Liver (tissue), 9 donors: ENCODE results near the gene OPN5. TPM values are rescaled to one million over a fixed set of nuclear protein-coding genes. Genes with fewer than 3 reads are reported as not detected.

Experiments
- DNase-seq: peaks from one replicate; pipeline ENCODE4 v3.0.0-alpha.2; 2017; ENCODE audit warnings: low spot score
- H3K27ac ChIP-seq, 2 donors: one replicate each; pipeline ENCODE4 v1.7.0; 2013; ENCODE audit warnings: inconsistent platforms in 2 of 2, low read length in 2 of 2, control low read depth in 1 of 2, low read depth in 1 of 2, mild to moderate bottlenecking in 1 of 2
- H3K27me3 ChIP-seq, 4 donors: one replicate each; pipeline versions ENCODE4 v1.6.1 to v1.7.0; 2013; ENCODE audit warnings: low read length in 3 of 4, inconsistent platforms in 1 of 4, mild to moderate bottlenecking in 1 of 4, moderate library complexity in 1 of 4; ENCODE audit not compliant: control insufficient read depth in 4 of 4, insufficient read depth in 4 of 4
- H3K36me3 ChIP-seq, 4 donors: one replicate each; pipeline versions ENCODE4 v1.6.1 to v1.7.0; 2013; ENCODE audit warnings: low read length in 3 of 4, mild to moderate bottlenecking in 3 of 4, low read depth in 1 of 4, moderate library complexity in 1 of 4; ENCODE audit not compliant: control insufficient read depth in 4 of 4, insufficient read depth in 3 of 4
- H3K4me1 ChIP-seq, 4 donors: one replicate each; pipeline versions ENCODE4 v1.6.1 to v1.7.0; 2013; ENCODE audit warnings: low read length in 3 of 4, mild to moderate bottlenecking in 3 of 4, moderate library complexity in 1 of 4; ENCODE audit not compliant: control insufficient read depth in 4 of 4, insufficient read depth in 4 of 4
- H3K4me3 ChIP-seq, 3 donors: one replicate each; pipeline versions ENCODE4 v1.6.1 to v1.7.0; 2013; ENCODE audit warnings: low read length in 3 of 3, control low read depth in 1 of 3, low read depth in 1 of 3, mild to moderate bottlenecking in 1 of 3
- H3K9ac ChIP-seq, 2 donors: one replicate each; pipeline ENCODE4 v1.7.0; 2013; ENCODE audit warnings: low read length in 2 of 2, mild to moderate bottlenecking in 2 of 2, moderate library complexity in 2 of 2, control low read depth in 1 of 2, low read depth in 1 of 2
- H3K9me3 ChIP-seq, 4 donors: one replicate each; pipeline versions ENCODE4 v1.6.1 to v1.7.0; 2013; ENCODE audit warnings: low read length in 3 of 4; ENCODE audit not compliant: control insufficient read depth in 4 of 4
- ATF3 ChIP-seq: IDR thresholded peaks from 2 replicates; pipeline ENCODE4 v1.6.1; 2016; ENCODE audit warnings: antibody characterized with exemption
- EGR1 ChIP-seq, 2 donors: IDR thresholded peaks; 2 replicates each; pipeline ENCODE4 v1.6.1; 2016 to 2018; ENCODE audit warnings: antibody characterized with exemption in 2 of 2, low read depth in 2 of 2
- MAX ChIP-seq: IDR thresholded peaks from 2 replicates; pipeline ENCODE4 v1.6.1; 2016; ENCODE audit warnings: antibody characterized with exemption
- NR2F2 ChIP-seq: IDR thresholded peaks from 2 replicates; pipeline ENCODE4 v1.6.1; 2016; ENCODE audit warnings: antibody characterized with exemption
- REST ChIP-seq: IDR thresholded peaks from 2 replicates; pipeline ENCODE4 v1.6.1; 2016; ENCODE audit warnings: antibody characterized with exemption, mild to moderate bottlenecking
- WGBS: extraction: QIAGEN DNeasy Blood & Tissue Kit; methylation state at CpG from one replicate; pipeline ENCODE4 v1.1.7; 2013; 5-methylcytosine and 5-hydroxymethylcytosine counted together
- polyA plus RNA-seq, 2 donors: library from polyadenylated mRNA; stranded (reverse) in 1 of 2; unstranded in 1 of 2; fragments of 200-250 nt in 1 of 2; fragments of >200 nt in 1 of 2; fragmentation: Nextera tagmentation in 1 of 2; extraction: Ambion mirVana in 1 of 2; gene quantifications; one replicate each; pipeline versions ENCODE4 v1.2.1 to v1.2.3, GENCODE V29; 2013 to 2015
- total RNA-seq, 2 donors: library from RNA; depleted of rRNA; stranded (reverse); fragments of >200 nt; gene quantifications; one replicate each; pipeline ENCODE4 v1.2.3, GENCODE V29; 2014
- donor health status: healthy.
- donor health status: healthy.
- donor health status: healthy.
- donor health status: healthy.
- donor health status: healthy.

The OPN5 gene
- total and polyA plus RNA-seq, 4 donors, result not detected

DNA sequence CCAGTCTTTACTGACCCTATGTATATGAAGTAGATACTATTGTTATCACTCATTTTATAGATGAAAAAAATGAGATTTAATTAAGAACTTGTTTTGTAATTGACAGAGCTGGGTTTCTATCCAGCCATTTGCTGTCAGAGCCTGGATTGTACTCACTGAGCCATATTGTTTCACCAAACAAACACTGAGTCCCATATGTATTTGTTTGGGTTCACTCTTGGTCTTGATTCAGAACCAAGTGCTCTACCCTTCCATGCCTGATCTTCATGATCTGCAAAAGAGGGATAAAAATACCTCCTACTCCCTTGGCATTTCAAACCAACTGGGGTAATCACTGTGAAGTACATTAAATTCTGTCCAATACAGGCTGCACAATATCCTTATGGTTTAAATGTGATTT lies 52.4 kb downstream of the OPN5 start:
- no peaks in the 10 kb centered on the region for H3K27me3 ChIP-seq
- no peaks in the 10 kb centered on the region for H3K36me3 ChIP-seq
- H3K4me1 ChIP-seq, result no peaks in the 10 kb centered on the region
- H3K4me3 ChIP-seq, result no peak overlapping the region
- no peaks in the 10 kb centered on the region for H3K9me3 ChIP-seq
- TF ChIP-seq NR2F2, result no peak
- TF ChIP-seq REST, result no peak
- DNase-seq, result no peak
- no peak overlapping the region for H3K27ac ChIP-seq
- no peak overlapping the region for H3K9ac ChIP-seq

DNA sequence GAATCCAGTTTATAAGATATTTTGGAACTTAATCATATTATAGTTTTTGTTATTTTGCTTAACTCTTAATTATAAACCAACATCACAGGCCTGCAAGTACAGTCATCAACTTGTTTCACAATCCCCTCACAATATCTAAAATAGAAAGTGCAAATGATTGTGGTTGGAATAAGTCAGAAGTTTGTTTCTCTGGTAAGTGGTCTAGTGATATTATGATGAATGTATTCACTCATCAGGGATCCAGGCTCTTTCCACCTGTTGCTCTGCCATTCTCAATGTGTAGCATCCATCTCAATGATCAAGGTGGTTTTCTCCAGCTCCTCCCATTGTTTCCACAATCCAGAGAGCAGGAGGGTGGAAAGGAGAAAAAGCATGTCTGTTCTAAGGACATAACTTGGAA lies 54.2 kb downstream of the OPN5 start:
- H3K9ac ChIP-seq, result no peak overlapping the region
- H3K27ac ChIP-seq, result no peak overlapping the region
- H3K9me3 ChIP-seq, result peaks cover 0 to 7% (median 0%) of the 10 kb centered on the region in 4 donors
- H3K4me3 ChIP-seq, result no peak overlapping the region
- H3K36me3 ChIP-seq, result no peaks in the 10 kb centered on the region
- no peaks in the 10 kb centered on the region for H3K4me1 ChIP-seq
- no peak for DNase-seq
- TF ChIP-seq NR2F2, result no peak
- no peak for TF ChIP-seq EGR1 (IDR thresholded peaks at IDR 0.05; ENCODE audit: low read depth in 2 of 2)
- TF ChIP-seq ATF3, result no peak
- H3K27me3 ChIP-seq, result peaks cover 0 to 4% (median 0%) of the 10 kb centered on the region in 4 donors

- Histone ChIP-seq H3K4me3 (no peak overlapping the region), H3K4me1 (no peaks in the 10 kb centered on the region), H3K36me3 (no peaks in the 10 kb centered on the region), H3K27ac (no peak overlapping the region), H3K9me3 (peaks cover 0 to 7% (median 0%) of the 10 kb centered on the region in 4 donors), H3K9ac (no peak overlapping the region), H3K27me3 (peaks cover 0 to 4% (median 0%) of the 10 kb centered on the region in 4 donors)
- WGBS, result 80% methylated on average over 1 of the region's 1 CpG
- DNase-seq, result no peak
- TF ChIP-seq MAX, result no peak
Measured at GRCh38 chr6:47836639-47837038, 54.8 kb downstream of the OPN5 start.

GRCh38 chr6:47839645-47840044 lies 57.8 kb downstream of the OPN5 start:
- WGBS, result 69% methylated on average over 1 of the region's 1 CpG
- TF ChIP-seq NR2F2, result no peak

More at GRCh38 chr6:47839645-47840044, 57.8 kb downstream of the OPN5 start:
- no peaks in the 10 kb centered on the region for H3K36me3 ChIP-seq
- peaks cover 0 to 7% (median 2%) of the 10 kb centered on the region in 4 donors for H3K9me3 ChIP-seq
- H3K27me3 ChIP-seq, result peaks cover 0 to 4% (median 0%) of the 10 kb centered on the region in 4 donors
- no peak for DNase-seq
- H3K27ac ChIP-seq, result no peak overlapping the region
- no peaks in the 10 kb centered on the region for H3K4me1 ChIP-seq
- no peak overlapping the region for H3K4me3 ChIP-seq
- no peak overlapping the region for H3K9ac ChIP-seq
